Activated gamma-delta T cell (primary cell): ENCODE measurements around the gene PLXNB2.

Experiments
- DNase-seq: peaks from one replicate; lab custom pipeline; 2025; lab: John Stamatoyannopoulos, UW

Gene PLXNB2

DNA sequence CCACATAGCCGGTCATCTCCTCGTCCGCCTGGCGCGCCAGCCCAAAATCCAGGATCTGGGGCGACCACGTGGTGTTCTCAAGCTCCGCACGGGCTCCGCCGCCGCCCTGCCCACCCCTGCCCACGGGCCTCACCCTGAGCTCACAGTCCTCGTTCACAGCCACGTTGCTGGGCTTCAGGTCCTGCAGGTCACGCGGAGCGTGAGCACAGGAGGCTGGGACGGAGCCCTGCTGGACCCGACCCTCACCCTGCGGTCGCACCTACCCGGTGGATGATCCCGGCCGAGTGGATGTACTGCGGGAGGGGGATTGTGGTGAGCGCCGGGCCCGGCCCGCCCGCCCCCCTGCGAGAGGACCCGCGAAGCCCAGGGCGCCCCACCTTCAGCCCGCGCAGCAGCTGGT lies 40.5 kb downstream of the PLXNB2 start:
- DNase-seq: no peak

DNA sequence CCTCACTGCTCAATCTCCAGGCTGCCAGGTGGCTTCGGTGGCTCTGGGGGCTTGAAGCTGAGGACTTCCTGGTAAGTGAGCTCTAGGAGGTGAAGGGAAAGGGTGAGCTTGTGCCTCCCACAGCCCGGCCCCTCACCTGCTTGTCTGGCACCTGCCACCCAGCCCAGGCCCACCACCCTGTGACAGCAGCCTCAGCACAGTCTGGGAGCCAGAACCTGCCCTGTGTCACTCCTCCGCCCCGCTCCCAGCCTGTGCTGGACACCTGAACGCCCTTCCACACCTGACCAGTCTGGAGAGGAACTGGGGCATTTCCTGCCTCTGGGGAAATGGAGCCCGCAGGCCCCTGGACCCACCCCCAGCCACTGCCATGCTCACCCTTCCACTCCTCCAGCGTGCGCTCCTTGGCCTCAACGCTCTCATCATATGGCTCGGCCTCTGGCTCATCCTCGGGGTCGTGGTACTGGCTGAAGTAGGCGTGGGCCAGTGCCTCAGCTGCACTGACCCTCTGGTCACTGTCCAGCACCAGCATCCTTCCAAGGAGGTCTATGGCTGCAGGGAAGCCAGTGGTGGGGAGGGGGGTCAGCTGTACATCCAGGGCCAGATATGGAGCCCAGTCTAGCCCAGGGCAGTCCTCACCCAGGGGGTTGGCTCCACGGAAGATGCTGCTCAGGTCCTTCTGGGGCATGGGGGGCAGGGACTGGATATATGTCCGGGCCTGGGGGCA lies 42.3 kb downstream of the PLXNB2 start:
- DNase-seq: no peak

DNA sequence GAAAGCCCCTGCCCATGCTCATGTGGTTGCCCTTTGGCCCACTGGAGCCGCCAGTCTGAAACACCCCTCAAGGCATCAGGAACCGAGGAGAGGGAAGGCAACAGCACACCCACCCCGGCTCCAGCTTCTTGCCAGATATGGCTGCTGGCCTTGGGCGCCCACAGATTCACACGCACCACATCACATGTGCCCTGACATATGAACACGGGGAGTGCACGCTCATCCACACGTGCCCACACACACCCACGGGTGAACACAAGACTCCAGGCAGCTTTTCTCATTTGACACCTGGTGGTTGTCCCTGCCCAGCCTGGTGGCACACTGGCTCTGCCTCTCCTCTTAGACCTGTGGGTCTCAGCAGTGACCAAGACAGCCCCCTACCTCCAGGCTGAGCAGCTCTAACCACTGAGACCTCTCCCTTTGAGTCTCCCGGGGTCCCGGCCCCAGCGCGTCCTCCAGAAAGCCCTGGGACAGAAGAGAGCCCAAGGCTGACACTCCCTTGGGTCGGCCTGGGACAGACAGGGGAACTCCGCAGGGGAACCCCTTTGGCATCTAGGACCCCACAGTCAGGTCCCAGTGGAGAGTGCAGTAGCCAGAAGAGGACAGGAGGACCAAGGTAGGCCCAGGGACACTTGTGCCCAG lies 43.2 kb downstream of the PLXNB2 start:
- no peak for DNase-seq

DNA sequence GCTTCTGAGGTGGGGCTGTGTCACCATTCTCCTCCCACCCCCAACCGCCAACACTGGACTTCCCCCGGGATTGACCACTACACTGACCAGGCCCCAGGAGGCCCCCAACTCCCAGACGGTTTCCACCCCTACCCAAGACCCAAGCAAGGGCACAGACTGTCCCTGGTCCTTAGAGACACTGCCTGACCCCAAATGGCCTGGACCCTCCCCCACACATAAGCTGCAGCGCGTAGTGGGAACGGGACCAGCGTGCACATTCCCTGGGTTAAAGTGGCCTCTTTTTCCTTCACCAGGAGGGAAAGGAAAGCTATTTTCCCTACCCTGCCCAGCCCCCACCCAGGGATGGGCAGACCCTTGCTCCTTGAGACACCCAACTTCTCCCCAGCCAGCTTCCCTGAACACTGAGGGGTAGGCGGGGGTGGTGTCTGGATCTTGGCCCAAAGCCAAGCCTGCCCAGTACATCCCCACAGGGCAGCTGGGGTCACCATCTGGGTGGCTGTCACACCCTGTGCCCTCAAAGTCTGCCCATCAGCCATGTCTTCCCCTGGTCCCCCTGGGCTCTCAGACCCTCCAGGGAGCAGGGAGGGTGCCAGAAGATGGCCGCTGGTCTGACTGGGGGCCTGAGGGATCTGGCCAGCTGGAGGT lies 44.4 kb downstream of the PLXNB2 start:
- no peak for DNase-seq

DNA sequence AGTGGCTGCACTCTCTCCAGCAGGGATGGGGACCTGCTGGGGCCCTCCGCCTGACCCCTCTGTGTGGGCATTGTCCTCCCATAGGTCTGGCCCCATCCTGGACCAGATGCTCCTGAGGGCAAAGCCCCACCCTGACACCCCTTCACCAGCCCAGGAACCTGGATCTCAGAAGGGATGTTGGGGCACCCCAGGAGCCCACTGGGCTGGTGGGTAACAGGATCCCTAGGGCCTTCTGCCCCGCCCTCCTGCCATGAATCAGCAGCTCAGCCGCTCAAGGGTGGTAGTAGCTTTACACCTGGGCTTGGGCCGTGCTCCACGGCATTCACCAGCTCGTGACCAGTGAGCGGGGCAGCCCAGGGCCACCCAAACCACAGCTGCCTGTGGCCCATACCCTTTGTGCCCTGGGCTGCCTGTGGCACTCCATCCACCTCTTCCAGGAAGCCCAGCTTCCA lies 45.0 kb downstream of the PLXNB2 start:
- DNase-seq: no peak

DNA sequence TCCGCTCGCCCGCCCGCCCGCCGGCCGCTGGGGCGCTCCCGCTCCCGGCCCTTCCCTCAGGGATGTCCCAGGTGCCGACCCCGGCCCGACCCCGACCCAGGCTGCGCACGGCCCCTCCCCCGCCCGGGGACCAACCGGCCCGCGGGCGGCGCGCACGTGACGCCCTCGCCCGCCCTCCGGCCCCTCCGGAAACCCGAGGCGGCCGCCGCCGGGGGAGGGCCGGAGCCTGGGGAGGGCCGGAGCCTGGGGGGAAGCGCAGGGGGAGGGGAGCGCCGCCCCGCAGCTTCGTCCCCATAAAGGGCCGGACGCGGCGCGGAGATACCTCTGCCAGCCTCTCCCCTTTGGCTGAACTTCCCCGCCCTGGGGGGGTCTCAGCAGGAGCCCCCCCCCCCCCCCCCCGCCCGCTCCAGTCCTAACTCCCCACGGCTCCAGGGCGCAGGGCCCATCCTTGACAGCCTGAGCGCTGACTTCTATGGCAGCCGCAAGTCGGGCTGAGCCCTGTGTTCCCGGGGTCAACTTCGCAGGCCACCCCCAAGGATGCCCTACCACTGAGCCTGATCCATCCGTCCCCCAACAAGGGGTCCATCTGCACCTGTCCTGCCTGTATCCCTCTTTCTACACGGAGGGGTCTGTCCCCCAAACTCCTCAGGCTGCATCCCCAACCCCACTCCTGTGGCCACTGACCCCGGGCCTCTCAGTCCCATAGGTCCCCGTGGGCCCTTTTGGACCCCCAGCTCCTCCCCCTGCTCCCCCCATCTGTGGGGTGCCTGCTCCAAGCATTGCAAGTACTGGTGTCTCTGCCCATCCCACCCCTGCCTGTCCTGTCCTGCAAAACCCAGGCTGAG lies 45.6 kb downstream of the PLXNB2 start, which contains the start of gene MAPK12:
Gene MAPK12, minus strand, starts transcription at position 69 of the 845 bp plus-strand sequence. CDS start 174 bp downstream, outside the sequence.
- no peak for DNase-seq

DNA sequence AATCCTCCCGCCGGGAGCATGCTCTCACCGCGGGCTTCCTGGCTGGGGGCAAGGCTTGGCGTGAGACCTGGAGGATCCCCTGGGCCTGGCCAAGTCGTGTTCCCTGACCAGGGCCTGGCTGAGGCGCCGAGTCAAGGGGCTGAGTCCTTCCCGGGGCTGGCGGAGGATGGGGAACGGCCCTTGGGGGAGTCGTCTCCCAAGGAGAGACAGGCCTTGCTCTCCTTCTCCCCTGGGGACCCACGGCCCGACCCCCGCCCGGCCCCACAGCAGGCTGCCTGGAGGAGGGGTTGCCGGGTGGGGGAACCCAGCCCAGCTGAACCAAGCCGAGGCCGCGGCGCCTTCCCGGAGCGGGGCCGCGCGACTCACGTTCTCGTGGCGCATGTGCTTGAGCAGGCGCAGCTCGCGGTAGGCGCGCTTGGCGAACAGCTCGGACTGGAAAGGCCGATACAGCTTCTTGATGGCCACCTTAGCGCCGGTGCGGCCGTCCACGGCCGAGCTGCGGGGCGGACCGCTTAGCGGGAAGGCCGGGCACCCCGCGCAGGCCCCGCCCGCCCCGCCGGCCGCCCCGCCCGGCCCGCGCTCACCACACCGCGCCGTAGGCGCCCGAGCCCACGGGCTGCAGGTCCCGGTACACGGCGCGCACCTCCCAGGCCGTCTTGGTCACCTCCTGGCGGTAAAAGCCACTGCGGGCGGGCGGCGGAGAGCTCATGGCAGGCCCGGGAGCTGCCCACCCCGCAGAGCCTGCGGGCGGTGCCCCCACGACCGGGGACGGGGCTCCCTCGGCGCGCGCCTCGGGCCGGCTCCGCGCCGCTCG lies 46.4 kb downstream of the PLXNB2 start:
- DNase-seq: no peak

DNA sequence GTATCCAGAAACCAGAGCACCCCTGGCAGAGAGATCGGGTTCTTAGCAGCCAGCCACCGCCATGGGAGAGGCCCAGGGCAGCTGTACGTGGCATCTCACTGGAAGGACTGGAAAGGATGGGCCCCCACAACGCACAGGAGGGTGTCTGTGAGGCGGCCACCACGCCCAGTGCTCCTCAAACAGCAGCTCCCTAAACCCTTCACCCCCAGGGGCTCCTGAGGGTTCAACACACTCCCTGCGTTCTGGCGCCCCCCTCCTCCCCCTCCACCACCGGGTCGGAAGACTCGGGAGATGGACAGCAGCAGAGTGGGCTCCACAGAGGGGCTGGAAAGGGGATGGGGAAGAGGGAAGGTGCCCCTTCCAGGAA lies 47.0 kb downstream of the PLXNB2 start:
- DNase-seq: no peak

DNA sequence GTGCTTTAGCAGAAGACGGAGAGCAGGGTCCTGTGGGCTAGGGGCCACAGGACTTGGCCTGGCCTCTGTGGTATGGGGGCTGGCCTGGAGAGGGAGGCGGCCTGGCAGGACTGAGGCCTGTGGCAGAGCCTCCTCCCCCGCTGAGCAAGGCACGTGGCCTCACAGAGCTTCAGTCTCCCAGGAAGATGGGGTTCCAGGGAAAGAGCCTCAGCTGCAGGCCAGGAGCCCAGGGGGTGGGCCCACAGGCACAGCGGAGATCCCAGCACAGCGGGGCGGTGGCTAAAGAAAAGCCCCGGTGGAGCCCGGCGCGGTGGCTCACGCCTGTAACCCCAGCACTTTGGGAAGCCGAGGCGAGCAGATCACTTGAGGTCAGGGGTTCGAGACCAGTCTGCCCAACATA lies 48.1 kb downstream of the PLXNB2 start:
- DNase-seq: no peak

DNA sequence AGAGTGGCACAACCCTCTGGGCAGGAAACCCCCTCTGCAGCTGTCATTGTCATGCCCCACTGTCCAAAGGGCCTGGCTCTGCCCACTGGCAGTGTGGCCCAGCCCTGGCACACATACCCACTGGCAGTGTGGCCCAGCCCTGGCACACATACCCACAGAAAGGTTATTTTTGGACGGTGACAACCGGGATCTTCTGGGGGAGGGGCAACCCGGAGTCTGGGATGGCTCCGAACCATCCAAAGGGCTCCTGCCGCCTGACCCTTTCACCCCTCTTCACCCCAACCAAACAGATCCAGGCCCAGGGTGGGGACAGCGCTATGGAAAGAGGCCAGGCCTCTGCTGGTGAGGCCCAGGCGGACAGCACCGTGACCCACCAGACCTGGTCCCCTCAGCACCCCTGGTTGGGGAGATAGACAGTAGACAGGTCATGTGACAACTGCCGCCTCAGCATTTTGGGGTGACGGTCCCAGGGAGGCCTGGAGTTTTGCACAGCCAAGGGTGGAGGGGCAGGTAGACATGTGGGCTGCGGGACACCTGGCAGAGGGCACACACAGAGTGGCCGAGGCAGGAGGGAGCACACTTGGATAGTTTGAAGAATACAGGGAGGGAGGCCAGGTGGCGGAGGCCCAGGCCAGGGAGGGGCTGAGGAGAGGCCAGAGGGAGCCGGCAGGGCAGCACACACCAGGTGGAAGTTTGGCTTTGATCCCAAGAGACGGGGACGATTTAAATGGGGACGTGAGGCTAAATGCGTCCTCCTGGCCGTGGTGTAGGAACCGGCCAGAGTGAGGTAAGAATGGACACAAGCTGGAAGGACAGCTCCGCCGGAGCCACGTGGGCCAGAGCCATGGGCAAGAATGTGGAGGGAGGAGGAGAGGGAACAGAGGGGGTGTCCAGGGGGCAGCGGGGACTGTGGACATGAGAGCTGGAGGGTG lies 48.8 kb downstream of the PLXNB2 start:
- no peak for DNase-seq

DNA sequence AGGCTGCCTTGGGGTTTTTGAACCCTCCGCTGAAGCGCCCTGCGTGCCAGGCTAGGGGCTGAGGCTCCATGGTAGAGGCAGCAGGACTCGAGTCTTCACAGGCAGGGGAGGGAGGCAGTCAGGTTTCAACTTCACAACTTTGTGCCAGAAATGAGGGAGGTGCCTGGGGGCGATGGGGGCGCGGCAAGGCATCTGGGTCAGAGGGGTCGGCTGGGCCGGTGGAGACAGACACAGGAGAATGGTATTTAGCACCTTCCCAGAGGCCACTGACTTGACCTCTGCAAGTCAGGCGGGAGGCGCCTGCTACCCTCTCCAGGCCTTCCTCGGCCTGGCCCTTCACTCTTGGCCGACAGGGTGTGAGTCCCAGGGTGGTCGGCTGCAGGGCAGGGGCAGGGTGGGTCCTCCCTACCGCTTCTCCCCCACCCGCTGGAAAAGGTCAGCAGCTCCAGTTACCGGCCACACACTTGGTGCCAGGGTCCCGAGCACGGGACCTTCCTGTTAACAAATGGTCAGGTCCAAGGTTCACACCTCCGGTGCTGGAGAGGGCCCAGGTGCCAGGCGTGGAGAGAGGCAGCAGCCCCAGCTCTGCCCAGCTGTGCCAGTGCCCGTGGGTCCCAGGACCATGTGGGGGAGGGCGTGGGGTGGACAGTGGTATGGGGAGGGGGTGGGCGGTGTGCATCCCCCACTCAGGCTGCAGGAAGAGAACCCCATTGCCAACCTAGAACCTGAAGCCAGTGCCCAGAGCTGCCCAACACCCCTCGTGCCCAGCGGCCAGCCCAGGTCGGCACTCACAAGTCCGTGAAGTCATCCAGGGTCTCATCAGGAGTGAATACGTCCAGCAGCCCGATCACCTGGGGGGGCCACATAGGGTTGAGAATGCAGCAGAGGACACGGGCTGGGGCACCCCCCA lies 49.7 kb downstream of the PLXNB2 start:
- no peak for DNase-seq

DNA sequence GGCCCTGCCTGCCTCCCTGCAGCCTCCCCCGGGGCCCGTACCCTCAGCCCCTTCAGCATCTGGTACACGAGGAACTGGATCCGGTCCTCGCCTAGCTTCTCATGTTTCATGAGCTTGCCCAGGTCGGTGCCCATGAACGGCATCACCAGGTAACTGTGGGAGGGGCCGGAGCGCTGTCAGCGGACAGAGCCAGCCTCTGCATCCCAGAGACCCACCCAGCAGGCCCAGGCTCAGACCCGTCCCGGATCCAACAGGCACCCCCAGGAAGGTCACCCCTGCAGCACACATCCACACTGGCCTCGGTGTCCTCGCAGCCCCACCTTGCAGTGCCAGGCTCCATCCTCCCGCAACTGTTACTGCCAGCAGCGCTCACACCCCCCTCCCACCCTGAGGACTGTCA lies 50.4 kb downstream of the PLXNB2 start:
- DNase-seq: no peak

DNA sequence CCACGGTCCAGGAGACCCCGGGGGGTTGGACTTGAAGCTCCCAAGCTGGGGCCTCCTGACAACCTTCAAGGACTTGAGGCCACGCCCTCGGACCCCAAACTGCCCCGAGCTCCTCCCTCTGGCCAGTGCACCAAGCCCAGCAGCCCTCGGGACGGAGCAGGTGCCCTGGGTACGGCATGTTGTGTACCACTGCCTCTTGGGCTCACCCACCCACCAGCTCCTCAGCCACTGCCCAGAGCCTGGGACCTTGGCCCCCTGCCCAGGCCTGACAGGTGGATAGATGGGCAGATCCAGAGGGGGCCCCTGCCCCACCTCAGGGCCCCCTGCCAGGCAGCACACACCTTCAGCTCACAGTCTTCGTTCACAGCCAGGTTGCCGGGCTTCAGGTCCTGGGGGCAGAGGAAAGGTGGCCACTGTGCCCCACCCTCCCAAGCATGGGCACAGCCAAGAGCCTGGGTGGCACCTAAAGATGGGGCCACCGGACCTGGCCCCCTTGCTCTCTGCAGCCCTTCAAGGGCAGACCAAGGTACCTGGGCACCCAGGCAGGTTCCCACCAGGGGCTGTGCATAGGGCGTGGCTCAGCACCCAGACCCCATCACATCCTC lies 51.1 kb downstream of the PLXNB2 start:
- DNase-seq: no peak

DNA sequence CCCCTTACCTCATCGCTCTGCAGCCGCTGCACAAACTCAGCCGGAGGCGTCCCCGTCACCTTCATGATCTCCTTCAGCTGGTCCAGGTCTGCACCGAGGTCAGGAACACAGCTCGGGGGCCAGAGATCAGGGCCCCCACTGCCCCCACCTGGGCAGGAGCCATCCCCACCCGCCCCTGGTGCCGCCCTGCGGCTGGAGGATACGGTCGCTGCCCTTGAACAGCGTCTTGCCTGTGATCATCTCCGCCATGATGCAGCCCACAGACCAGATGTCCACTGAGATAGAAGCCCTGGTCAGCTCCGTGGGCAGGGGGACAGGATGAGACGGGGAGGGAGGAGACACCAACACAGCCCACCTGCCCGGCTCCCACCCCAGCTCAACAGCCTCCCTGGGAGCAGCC lies 51.8 kb downstream of the PLXNB2 start:
- no peak for DNase-seq

DNA sequence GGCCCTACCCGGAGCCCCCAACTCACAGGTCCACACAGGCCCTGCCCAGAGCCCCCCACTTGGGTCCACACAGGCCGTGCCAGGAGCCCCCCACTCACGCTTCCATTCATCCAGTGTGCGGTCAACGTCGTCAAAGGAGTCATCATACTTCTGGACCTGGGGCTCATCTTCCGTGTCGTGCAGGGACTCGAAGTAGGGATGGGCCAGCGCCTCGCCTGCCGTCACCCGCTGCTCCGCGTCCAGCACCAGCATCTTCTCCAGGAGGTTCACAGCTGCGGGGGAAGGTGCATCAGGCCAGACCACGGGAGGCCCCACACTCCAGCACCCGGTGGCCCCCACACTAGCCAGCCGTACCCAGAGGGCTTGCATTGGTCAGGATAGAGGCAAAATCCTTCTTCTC lies 52.3 kb downstream of the PLXNB2 start:
- DNase-seq: no peak

DNA sequence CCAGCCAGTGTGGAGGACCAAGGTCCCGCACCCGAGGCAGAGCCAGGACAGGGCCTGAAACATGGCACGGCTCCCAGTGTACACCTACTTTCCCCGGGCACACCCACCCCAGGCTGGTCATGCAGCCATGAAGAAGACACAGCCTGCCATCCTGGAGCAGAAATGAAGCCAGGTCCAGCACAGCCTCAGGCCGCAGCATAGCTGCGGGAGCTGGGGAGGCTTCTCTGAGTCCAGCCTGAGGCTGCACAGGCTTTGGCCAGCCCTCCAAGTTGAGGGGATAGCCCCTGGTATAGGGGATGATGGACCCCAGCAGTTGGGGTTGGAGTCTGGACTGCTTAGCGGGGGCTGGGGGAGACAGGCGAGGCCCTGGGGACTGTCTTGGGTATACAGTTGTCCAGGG lies 53.5 kb downstream of the PLXNB2 start:
- DNase-seq: no peak

DNA sequence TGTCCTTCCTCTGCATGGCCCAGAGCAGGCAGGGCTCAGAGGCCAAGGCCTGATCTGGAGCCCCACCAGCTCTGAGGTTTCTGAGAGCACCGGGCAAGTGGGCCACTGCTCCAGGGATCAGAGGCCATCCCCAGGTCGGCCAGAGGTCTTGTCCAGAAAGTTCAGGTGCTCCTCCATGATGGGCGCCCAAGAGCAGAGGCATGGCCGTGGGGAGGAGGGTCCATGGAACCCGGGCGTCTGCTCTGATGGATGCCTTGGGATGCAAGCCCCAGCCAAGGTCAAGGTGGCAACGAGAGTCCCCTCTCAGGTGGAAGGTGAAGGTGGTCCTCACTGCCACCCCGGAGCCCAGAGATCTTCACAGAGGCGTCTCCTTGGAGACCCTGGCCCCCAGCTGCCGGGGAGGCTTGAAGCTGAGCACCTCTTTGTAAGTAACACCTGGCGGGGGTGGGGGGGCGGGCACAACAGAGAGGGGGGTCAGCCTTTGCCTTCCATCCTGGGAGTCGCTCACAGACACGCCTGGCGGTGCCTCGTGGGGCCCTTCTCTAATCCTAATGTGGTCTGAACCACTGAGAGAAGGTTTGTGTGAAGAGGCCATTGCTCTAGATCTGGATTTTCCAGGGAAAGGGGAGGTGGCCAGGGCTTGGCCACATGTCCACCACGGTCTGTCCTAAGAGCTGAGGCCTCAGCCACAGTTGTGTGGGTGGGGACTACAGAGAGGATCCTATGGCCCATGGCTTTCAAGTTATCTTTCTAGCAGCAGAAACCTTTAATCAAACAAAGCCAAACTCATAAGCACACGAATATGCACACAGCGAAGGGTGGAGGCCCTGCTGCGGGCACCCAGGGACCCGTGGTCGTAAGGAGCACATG lies 54.2 kb downstream of the PLXNB2 start:
- no peak for DNase-seq
